HG02763 (cell line): ENCODE results near the gene TTC3.

Experiments
- ATAC-seq: cut with Tn5 transposase; IDR thresholded peaks from one replicate; pipeline ENCODE4 v1.9.1; 2021; ENCODE audit warnings: mild to moderate bottlenecking, moderate library complexity; ENCODE audit not compliant: unreplicated experiment

Gene TTC3

DNA sequence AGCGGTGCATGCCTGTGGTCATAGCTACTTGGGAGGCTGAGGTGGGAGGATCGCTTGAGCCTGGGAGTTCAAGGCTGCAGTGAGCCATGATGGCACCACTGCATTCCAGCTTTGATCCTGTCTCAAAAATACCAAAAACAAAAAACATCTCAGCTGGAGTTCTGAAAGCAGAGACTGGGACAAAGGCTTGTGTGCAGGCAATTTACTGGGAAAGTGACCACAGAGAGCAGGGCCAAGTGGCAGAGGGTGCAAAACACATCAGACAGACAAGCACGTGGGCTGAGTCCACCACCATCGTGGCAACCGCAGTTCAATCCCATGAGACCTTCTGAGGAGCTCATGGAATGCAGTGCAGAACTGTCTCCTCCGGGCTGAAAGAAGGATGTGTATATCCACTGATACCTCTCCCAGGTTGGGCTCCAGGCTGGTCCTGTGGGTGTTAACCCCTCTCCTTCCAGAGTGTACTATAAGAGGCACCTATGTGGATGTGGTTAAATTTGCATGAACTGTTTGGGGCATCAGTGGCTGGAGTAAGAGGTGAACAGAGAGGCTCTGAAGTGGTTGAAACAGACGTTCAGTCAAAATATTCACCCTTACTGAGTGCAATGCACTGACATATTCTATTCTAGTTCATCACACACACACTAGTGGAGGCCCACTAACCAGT, 11.0 kb upstream of the TTC3 start:
- no peak for ATAC-seq

DNA sequence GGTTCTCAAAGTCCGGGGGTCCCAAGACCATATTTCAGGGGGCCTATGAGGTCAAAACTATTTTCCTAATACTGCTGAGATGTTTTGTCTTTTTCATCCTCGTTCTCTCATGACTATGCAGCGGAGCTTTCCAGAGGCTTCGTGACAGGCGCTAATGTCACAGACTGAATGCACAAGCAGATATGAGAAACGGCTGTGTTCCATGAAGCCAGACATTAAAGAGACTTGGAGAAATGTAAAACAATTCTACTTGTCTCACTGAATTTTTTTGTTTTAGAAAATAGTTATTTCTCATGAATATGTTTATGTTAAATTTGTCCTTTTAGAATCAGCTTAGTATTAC, 10.5 kb upstream of the TTC3 start:
- no peak for ATAC-seq

DNA sequence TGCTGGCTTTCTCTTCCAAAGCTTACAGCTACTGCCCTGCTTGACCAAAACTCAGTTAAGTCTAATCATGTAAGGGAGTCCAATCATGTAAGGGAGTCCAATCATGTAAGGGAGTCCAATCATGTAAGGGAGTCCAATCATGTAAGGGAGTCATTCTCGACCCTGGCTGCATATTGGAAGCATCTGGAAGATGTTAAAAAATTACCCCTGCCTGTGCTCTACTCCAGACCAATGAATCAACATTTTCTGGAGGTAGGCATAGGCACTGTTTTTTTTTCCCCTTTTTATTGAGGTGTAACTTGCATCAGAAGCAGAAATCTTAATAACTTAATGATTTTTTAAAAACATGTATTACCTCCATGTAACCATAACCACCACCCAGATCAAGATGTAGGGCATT, 9.6 kb upstream of the TTC3 start:
- ATAC-seq, result no peak

DNA sequence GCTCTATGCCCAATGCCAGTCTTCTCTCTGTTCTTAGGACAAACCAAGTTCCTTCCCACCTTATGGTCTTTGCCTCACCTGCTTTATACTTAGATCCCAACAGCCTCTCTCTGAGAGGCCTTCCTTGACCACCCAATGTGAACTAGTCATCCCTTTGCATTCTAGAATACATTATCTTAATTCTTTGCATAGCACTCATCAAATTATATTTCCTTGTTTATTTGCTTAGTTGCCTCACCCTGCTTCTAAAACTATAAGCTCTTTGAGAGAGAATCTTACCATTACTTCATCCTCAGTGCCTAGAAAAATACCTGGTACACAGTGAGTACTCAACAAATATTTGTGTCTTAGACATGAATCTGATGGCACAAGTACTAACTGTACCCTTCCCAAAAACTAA, 8.2 kb upstream of the TTC3 start:
- ATAC-seq, result no peak

DNA sequence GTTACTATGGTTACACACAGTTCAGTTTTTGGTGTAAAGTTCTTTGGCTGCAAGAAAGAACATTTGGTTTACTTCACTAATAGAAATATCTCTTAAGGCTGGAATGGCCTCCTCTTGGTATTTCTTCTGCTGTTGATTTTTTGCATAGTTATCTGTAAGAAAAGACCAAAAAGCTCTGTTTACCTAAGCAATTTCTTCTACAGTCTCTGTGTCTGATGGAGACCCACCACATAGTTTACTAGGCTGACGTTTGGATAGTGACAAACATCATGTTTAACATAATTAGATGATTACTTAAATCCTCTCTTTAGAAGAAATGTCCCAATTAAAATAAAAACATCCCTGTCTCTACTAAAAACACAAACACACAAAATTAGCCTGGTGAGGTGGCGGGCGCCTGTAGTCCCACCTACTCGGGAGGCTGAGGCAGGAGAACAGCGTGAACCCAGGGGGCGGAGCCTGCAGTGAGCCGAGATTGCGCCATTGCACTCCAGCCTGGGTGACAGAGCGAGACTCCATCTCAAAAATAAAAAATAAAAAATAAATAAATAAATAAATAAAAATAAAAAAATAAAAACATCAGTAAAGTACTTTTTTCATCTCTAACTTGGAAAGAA, 7.4 kb upstream of the TTC3 start:
- ATAC-seq, result no peak

DNA sequence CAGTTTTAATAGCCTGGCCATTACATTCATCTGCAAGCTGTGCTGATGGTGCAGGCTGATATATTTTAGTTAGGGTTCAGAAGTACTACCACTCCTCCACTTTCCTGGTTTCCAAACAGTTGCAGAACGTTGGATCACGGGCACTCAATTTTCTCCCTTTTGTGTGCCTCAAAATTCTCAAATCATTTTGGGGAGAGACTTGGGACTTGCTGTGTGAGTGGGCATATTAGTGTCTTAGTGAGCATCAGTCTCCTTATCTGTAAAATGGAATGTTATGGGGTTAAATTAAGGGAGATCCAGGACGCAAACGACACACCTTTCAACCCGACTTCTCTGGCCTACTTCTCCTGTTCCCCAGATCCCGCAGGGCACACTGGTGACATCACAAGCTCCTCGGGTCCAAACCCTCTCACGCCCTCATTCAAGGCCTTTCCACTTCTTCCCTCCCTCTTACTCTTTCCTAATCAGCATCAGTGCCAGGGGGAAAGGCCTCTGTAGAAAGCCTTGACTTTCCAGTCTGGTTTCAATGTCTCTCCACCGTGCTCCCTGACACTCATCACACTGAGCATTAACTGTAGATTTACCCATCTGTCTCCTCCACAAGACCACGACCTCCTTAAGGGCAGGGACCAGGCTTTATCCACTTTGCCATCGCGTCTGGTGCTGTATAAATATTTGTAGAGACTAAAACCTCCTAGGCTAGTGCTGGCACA, 1.3 kb upstream of the TTC3 start:
- no peak for ATAC-seq

DNA sequence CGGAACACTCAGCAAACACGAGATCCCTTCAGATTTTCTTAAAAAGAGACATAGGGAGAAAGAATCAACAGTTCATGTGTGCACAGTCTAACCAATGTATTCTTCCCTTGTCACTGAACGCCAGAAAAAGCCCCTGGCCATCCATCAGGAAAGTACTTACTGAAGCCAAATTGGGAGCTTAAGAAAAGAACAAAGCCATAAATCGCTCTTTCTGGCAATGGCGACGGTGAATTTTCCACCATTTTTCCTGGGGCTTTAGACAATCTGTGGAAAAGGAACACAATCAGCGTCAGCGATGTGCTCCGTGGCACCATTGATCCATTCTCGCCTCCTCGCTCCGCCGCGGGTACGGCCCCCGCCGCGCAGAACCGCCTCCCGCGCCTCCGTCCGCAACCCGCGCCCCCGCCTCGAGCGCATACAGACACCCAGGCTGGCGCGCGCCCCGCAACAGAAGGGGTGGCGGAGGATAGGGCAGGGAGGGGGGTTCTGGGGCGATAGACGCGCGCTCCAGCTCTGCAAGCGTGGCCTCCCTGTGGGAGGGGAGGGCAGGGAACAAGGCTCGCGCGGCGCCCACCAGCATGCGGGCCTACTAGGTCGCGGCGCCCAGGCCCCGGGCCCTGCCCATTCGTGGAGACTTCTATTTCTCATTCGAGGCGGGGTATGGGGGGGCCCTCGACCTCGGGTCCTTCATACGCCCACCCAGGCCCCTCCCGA, 623 bp upstream of the TTC3 start:
- ATAC-seq, result peak; percentile 32

DNA sequence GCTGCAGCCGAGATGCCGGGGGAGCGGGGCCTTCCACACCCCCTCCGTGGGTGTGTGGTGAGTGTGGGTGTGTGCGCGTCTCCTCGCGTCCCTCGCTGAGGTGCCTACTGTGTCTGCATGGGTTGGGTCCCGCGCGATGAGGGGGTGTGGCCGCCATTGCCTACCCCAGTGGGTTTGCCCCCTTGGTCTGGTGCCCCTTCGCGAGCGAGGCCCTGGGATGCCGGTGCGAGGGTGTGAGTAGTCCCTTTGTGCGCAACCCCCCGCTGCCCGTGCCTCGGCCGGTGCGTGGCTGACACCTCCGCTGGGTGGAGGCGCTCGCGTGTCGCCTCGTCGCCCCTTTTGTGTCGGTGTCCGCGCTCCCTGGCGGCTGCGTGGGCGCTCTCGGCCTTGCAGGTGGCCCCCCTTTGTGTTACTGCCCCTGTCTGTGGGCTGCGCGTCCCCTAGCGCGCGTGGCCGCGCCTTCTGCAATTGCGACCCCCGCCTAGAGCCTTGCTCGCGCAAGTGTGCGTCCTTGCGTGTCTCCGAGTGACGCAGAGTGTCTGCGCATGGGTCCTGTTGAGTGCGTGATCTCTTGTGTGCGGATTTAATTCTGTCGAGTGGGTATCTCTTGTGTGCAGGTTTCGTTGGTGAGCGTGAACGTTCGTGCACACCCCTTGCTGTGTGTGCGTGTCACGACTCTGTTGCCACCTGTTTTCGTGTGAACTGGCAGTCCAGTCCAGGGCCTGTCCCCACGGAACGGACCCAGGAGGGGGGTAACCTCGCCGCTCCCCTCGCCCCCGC, 553 bp downstream of the TTC3 start:
- peak; percentile 32 for ATAC-seq

DNA sequence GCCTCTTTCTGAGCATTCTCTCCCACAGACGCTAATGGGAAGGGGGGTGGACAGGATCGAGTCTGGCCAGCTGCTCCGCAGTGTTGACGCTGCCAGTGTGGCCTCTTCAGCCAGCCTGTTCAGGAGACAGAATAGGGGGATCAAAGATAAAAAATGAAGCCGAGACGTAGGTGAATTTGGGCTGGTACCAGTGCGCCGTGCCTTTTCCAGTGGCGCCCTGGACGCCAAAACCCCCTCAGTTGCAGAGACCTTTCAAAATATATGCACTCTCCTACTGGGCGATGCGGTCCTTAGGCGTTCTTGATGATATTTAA, 1.1 kb downstream of the TTC3 start:
- ATAC-seq, result no peak

DNA sequence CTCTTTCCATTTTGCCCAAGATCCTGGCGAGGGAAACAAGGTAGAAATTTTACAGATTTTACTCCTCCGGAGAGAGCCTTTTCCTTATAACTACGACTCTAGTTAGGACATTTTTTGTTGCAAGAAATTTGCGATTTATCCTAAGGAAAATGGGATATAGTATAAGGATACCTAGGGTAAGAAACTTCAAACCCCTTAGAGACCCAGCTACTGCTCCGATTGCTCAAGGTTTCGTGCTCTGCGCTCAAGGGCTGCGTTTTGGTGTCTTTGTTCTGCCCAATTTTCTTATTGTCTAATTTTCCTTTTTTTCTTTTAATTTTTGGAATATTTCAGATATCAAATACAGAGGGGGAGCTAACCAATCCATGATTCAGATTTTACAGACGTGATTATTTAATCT, 1.5 kb downstream of the TTC3 start:
- ATAC-seq, result no peak

DNA sequence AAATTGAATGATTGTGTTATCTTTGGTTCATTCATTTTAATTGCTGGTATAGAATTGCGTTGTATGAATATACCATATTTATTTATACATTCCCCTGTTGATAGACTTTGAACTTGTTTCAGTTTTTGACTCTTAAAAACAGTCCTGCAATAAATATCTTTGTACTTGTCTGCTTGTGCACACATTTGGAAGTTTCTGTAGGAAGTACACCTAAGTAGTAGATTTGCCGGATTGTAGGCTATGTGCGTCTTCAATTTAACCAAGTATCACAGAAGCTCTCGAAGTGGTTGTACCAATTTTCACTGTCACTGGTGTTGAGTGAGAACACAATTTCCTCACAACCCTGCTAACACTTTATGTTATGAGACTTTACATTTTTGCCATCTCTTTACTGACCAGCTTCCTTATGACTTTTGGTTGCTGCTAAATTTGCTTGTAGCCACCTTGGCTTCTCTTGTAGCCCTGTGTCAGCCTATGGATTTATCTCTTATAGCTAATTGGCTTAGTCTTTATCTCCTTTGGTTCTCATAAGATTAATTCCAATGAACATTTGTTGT, 2.2 kb downstream of the TTC3 start:
- ATAC-seq, result no peak

DNA sequence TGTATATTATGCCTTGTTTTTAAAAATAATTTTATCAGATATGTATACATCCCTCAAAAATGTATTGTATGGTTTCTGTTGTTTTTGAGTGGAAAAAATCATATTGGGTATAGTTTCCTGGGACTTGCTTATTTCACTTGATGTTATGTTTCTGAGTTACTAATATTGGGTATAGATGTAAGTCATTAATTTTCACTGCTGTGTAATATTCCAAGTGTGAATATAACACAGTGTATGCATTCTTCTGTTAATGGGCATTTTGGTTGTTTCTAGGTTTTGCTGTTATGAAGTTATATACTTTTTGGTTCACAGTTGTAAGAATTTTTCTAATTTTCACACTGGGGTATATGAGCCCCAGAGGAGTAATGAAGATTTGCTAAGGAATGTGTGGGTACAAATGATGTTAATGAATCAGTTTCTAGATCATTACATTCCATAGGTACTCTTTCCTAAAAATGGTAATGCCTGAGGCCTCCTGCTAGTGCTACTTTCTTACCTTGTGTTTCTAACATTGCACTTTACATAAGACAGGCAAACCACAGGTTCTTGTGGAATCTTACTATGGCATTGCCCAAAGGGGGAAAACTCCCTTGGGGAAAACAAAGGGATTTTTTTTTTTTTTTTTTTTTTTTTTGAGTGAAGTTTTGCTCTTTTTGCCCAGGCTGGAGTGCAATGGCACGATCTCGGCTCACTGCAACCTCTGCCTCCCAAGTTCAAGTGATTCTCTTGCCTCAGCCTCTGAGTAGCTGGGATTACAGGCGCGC, 3.2 kb downstream of the TTC3 start:
- ATAC-seq, result no peak

DNA sequence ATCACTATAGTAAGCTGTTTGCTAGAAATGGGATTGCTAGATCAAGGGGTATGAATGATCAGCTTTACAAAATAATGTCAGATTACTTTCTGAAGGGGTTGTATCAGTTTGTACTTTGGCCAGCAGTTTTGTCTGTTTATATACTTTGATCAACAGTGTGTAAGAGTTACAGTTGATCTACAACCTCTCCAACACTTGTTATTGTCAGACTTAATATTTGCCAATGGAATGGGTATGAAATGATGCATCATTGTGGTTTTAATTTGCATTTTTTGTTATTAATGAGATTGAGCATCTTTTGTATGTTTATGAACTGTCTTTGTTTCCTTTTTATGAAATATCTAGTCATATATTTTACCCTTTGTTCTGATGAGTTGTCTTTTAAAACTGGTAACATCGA, 4.3 kb downstream of the TTC3 start:
- no peak for ATAC-seq

DNA sequence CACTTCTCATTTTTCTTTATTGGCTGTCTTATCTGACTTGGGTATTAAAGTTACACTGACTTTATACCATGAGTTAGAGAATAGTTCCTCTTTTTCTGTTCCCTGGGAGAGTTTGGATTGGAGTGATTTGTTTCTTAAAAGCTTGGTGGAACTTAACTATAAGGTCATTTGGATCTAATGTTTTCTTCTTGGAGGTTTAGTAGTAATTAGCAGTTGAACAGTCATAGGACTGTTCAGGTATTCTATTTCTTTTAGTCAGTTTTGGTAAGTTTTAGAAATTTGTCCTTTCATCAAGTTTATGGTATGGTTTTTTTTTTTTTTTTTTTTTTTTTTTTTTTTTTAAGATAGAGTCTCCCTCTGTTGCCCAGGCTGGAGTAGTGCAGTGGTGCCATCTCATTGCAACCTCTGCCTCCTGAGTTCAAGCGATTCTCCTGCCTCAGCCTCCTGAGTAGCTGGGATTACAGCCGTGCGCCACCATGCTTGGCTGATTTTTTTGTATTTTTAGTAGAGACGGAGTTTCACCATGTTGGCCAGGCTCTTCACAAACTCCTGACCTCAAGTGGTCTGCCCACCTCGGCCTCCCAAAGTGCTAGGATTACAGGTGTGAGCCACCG, 6.3 kb downstream of the TTC3 start:
- no peak for ATAC-seq

DNA sequence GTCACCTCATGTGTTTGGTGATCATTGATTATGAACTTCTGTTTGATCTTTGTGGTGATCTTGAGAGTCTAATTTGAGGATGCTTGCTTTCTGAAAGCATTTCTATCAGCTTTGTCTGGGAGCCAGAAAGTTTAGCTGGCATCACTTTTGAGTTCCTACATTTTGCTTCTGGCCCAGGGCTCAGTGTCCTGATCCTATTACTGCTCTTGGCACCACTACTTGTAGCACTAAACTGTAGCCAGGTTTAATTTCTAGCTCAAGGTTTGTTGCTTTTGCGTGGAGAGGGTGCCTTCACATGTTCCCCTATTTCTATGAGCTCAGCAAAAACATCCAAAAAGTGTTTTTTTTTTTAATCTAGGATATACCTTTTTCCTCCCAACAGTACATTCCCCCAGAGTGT, 9.3 kb downstream of the TTC3 start:
- no peak for ATAC-seq

DNA sequence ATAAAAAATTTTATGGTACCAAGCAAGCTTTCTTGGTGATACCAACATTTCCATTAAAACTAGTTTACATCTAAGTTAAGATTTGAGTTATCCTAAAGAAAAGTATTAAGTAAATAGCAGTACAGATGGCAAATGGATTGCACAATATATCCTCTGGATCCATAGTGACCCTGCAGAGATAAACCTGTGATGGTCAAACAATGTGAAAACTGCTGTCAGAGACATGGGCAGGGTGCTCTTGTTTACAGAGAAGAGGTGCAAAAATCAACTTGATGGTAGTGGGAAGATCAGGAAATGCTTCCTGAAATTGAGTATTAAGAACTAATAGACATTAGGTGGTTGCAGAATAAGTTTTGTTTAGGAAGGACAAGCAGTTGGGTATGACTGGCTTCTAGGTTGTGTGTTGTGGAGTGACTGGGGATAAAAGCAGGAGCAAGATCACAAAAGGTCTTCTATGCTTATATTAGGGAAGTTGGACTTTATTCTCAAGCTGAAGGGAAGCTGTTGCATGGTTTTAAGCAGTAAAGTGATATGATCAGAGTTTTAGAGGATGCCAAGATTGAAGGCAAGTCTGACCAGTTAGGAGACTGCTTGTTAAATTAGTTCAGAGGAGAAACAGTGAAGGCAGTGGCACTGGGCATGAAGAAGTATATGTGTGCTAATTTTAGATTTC, 9.9 kb downstream of the TTC3 start:
- ATAC-seq, result no peak

DNA sequence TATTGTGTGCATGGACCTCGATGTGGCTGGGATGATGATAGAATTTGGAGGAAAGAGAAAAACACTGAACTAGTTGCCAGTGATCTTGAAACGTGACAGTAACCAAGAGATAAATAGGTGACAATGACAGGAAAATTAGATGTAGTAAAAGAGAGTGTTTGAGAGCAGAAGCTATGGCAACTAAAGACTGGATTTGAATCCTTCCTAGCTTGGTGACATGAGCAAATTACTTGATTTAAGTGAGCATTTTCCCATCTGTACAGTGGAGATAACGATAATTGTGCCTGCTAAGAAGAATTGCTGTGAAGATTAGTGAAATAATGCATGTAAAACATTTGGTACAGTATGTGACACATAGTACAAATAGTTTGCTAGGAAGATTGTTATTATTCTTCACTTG, 12.7 kb downstream of the TTC3 start:
- ATAC-seq, result no peak

DNA sequence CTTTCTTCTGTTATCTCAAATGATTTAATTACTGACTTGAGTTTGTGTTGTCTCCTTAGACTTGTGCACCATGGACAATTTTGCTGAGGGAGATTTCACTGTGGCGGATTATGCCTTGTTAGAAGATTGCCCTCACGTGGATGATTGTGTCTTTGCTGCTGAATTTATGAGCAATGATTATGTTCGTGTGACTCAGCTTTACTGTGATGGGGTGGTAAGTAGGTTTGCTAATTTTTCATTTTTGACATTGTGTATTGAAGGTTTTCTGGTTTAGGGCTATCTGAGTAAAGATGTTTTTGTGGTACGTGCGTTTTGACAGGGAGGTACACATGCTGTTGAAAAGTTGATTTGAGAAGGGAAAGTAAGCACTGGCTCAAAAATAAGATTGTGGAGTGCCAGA, 14.1 kb downstream of the TTC3 start:
- ATAC-seq, result no peak

DNA sequence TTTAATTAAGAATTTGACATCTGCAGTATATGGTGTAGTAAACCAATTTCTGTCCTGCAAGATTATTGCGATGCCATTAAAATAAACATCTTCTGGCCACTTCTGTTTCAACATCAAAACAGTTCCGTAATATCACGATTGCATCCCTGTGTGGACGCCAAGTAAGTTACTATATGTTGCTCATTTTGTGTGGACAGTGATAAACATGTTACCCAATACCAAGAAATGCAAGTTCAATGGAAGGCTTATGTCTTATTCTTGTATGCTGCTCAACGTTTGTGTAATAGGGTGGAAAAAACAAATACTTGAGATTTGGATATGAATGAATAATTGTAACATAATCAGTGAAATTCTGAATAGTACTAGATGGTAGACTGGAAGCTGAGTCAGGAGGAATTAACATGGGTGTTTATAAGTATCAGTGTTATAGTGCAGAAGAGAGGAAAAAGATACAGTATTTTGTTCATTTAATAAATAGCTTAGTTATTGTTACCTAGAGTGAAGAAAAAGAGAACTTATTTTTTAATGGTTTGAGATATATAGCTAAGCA, 15.2 kb downstream of the TTC3 start:
- no peak for ATAC-seq
